ENCODE results near the gene AFF3.

- TF ChIP-seq EGR1 (IDR thresholded peaks at IDR 0.05; ENCODE audit: low read depth in 2 of 2), result no peak
- no peak for TF ChIP-seq YY1 (IDR thresholded peaks at IDR 0.05)
- TF ChIP-seq, protein P1, sequence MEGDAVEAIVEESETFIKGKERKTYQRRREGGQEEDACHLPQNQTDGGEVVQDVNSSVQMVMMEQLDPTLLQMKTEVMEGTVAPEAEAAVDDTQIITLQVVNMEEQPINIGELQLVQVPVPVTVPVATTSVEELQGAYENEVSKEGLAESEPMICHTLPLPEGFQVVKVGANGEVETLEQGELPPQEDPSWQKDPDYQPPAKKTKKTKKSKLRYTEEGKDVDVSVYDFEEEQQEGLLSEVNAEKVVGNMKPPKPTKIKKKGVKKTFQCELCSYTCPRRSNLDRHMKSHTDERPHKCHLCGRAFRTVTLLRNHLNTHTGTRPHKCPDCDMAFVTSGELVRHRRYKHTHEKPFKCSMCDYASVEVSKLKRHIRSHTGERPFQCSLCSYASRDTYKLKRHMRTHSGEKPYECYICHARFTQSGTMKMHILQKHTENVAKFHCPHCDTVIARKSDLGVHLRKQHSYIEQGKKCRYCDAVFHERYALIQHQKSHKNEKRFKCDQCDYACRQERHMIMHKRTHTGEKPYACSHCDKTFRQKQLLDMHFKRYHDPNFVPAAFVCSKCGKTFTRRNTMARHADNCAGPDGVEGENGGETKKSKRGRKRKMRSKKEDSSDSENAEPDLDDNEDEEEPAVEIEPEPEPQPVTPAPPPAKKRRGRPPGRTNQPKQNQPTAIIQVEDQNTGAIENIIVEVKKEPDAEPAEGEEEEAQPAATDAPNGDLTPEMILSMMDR (IDR thresholded peaks at IDR 0.05; ENCODE audit: low read depth, low read length, missing input control), result no peak
Measured at GRCh38 chr2:99948010-99948409, 194.4 kb downstream of the AFF3 start.

Measured in liver (tissue), 3 donors.